Cortex of kidney (tissue), 1 donor: ENCODE measurements around the gene CEP350.
"Not testable (repeated sequence)": the region's sequence is repeated elsewhere in the genome, so short reads cannot be mapped to it uniquely, and the experiment has no call there.

Experiments used
- DNase-seq: peaks from one replicate; lab custom pipeline; 2025; lab: John Stamatoyannopoulos, UW

The CEP350 gene

GRCh38 chr1:179950651-179951050 is 4.0 kb upstream of the CEP350 start:
- no peak for DNase-seq

- DNase-seq: no peak
These were observed 3.0 kb upstream of the CEP350 start for GRCh38 chr1:179951383-179952144.

GRCh38 chr1:179952186-179952585 is 2.4 kb upstream of the CEP350 start:
- DNase-seq: no peak

- no peak for DNase-seq
These were observed 577 bp upstream of the CEP350 start for GRCh38 chr1:179953974-179954492.

- DNase-seq: no peak
These were observed 674 bp downstream of the CEP350 start for GRCh38 chr1:179955287-179955680.

GRCh38 chr1:179955731-179956130 is 1.1 kb downstream of the CEP350 start:
- no peak for DNase-seq

- no peak for DNase-seq
These were observed 3.7 kb downstream of the CEP350 start for GRCh38 chr1:179958359-179958758.

- DNase-seq: not testable (repeated sequence)
These were observed 7.6 kb downstream of the CEP350 start for GRCh38 chr1:179962168-179962567.

GRCh38 chr1:179966551-179966950 is 11.9 kb downstream of the CEP350 start:
- no peak for DNase-seq

- DNase-seq: no peak
These were observed 13.8 kb downstream of the CEP350 start for GRCh38 chr1:179968284-179968993.

- DNase-seq: no peak
These were observed 14.6 kb downstream of the CEP350 start for GRCh38 chr1:179968994-179969919.

GRCh38 chr1:179969962-179970361 is 15.4 kb downstream of the CEP350 start:
- DNase-seq: no peak

GRCh38 chr1:179971563-179972496 is 17.2 kb downstream of the CEP350 start:
- no peak for DNase-seq

- no peak for DNase-seq
These were observed 18.8 kb downstream of the CEP350 start for GRCh38 chr1:179973198-179974110.

GRCh38 chr1:179976970-179977651 is 22.5 kb downstream of the CEP350 start:
- DNase-seq: no peak

GRCh38 chr1:179978199-179979079 is 23.8 kb downstream of the CEP350 start:
- no peak for DNase-seq

- DNase-seq: no peak
These were observed 29.5 kb downstream of the CEP350 start for GRCh38 chr1:179984101-179984500.

GRCh38 chr1:179984942-179985341 is 30.3 kb downstream of the CEP350 start:
- DNase-seq: no peak
